K562 (cell line): ENCODE measurements around the gene HSF4. TPM values are rescaled to one million over a fixed set of nuclear protein-coding genes. Genes with fewer than 3 reads are reported as not detected.

ENCODE experiments used
- ATAC-seq: fragments of 200-7000 bp; cut with Tn5 transposase; 3 replicates; pipeline ENCODE4 v1.9.1; 2020; ENCODE audit warnings: moderate library complexity
- BruUV-seq: library from RNA; stranded (reverse); fragments of 400-500 nt; replicated peaks from 2 replicates; lab custom pipeline; 2021; lab: Mats Ljungman, UMichigan
- CTCF ChIA-PET: fragments of 300-600 bp; formaldehyde crosslinking; extraction: SDS; loops from one replicate; lab custom pipeline; 2021; ENCODE audit warnings: low intra/inter-chr PET ratio; lab: Yijun Ruan, JAX
- POLR2A ChIA-PET: fragments of 300-600, 350-650 bp; sonication (Branson Sonifier 250); formaldehyde crosslinking; extraction: SDS; loops from one replicate; lab custom pipeline; 2021; ENCODE audit warnings: antibody characterized with exemption, inconsistent platforms; lab: Yijun Ruan, JAX
- DNase-seq, 4 experiments: peaks; one replicate each; pipeline versions ENCODE4 v3.0.0 to v3.0.0-alpha.2; 2011 to 2018; ENCODE audit warnings: low spot score in 3 of 4, mixed read lengths in 3 of 4; ENCODE audit errors: extremely low read depth in 1 of 4
- FAIRE-seq: peaks from 2 replicates; lab custom pipeline; 2011; peaks lifted over from hg19 to GRCh38; lab: Jason Lieb, UNC
- H2AFZ ChIP-seq: 2 replicates; pipeline ENCODE4 v1.6.0; 2011; ENCODE audit warnings: low read depth, low read length, control low read depth, inconsistent platforms
- H3K27ac ChIP-seq: fragments of 200-600 bp; 3 replicates; pipeline ENCODE4 v1.8.0; 2011; ENCODE audit warnings: low read depth, mild to moderate bottlenecking, control low read depth, inconsistent platforms, low read length, moderate library complexity, mixed read lengths; ENCODE audit errors: extremely low read depth
- H3K27me3 ChIP-seq, 2 experiments: fragments of 300-600 bp in 1 of 2; 2 replicates in 1 of 2; 3 replicates in 1 of 2; pipeline versions ENCODE4 v1.6.0 to v1.8.0; 2011; ENCODE audit warnings: inconsistent platforms in 2 of 2, low read length in 2 of 2, mild to moderate bottlenecking in 1 of 2, mixed read lengths in 1 of 2, moderate library complexity in 1 of 2; ENCODE audit not compliant: control insufficient read depth in 2 of 2, insufficient read depth in 2 of 2
- H3K36me3 ChIP-seq: fragments of 300-600 bp; 3 replicates; pipeline ENCODE4 v1.8.0; 2011; ENCODE audit warnings: mild to moderate bottlenecking, low read length, inconsistent platforms; ENCODE audit not compliant: control insufficient read depth, insufficient read depth
- H3K4me1 ChIP-seq, 2 experiments: fragments of 200-600 bp in 1 of 2; replicated peaks in 1 of 2; 2 replicates in 1 of 2; 3 replicates in 1 of 2; pipeline versions ENCODE4 v1.5.1 to v1.8.0; 2011; ENCODE audit warnings: inconsistent platforms in 2 of 2, low read length in 2 of 2, mild to moderate bottlenecking in 1 of 2, mixed read lengths in 1 of 2, moderate library complexity in 1 of 2; ENCODE audit not compliant: control insufficient read depth in 2 of 2, insufficient read depth in 2 of 2
- H3K4me2 ChIP-seq: 2 replicates; pipeline ENCODE4 v1.6.1; 2011; ENCODE audit warnings: low read length, control low read depth, inconsistent platforms, mixed read lengths; ENCODE audit not compliant: insufficient read depth
- H3K4me3 ChIP-seq: fragments of 200-600 bp; sonication (generic), shearing (Covaris generic); 2 replicates; pipeline ENCODE4 v1.5.1; 2016; ENCODE audit warnings: control low read depth, inconsistent platforms
- H3K79me2 ChIP-seq: fragments of 200-600 bp; 3 replicates; pipeline ENCODE4 v1.8.0; 2011; ENCODE audit warnings: low read length, inconsistent platforms; ENCODE audit not compliant: control insufficient read depth, insufficient read depth
- H3K9ac ChIP-seq, 2 experiments: 2 replicates each; pipeline versions ENCODE4 v1.6.0 to v1.6.1; 2011; ENCODE audit warnings: low read depth in 2 of 2, low read length in 2 of 2, control low read depth in 1 of 2, inconsistent platforms in 1 of 2, mild to moderate bottlenecking in 1 of 2, mixed read lengths in 1 of 2; ENCODE audit not compliant: insufficient read depth in 1 of 2
- H3K9me1 ChIP-seq: one replicate; pipeline ENCODE4 v1.6.0; 2011; ENCODE audit warnings: inconsistent platforms, mild to moderate bottlenecking, low read length, moderate library complexity; ENCODE audit not compliant: control insufficient read depth, insufficient read depth
- H3K9me3 ChIP-seq: replicated peaks from 2 replicates; pipeline ENCODE4 v1.5.1; 2011; ENCODE audit warnings: low read depth, low read length, inconsistent platforms; ENCODE audit not compliant: control insufficient read depth, insufficient read depth
- H4K20me1 ChIP-seq: replicated peaks from 2 replicates; pipeline ENCODE4 v1.6.1; 2011; ENCODE audit warnings: low read length, inconsistent platforms, mixed read lengths; ENCODE audit not compliant: control insufficient read depth, insufficient read depth
- HMG20B ChIP-seq: fragments of 250-450 bp; sonication (Bioruptor Pico); IDR thresholded peaks from 2 replicates; pipeline ENCODE4 v1.5.0; 2021; ENCODE audit warnings: mild to moderate bottlenecking
- KAT7 ChIP-seq: sonication (generic); formaldehyde crosslinking; IDR thresholded peaks from 2 replicates; pipeline ENCODE4 v1.8.0; 2022; ENCODE audit warnings: missing genetic modification reagents, mild to moderate bottlenecking, borderline replicate concordance
- SNRNP70 ChIP-seq: fragments of 200-400 bp; formaldehyde crosslinking; optimal IDR thresholded peaks from 2 replicates; pipeline ENCODE3; 2017; ENCODE audit warnings: low read depth, low read length
- ZNF282 ChIP-seq: sonication (generic); formaldehyde crosslinking; IDR thresholded peaks from 2 replicates; pipeline ENCODE4 v1.8.1; 2023; ENCODE audit warnings: missing genetic modification reagents
- WGBS: fragments of 100-300 bp; shearing (Covaris generic); methylation state at CpG from one replicate; pipeline ENCODE4 v1.1.6; 2016; ENCODE audit warnings: low coverage, mixed read lengths; ENCODE audit not compliant: insufficient coverage; ENCODE audit errors: missing lambda C conversion rate; 5-methylcytosine and 5-hydroxymethylcytosine counted together
- in situ Hi-C: fragments of 300-500 bp; cut with MboI; formaldehyde crosslinking; loops from 4 replicates; pipeline ENCODE4 v1.15.0; 2018; ENCODE audit warnings: inconsistent platforms, mixed read lengths
- intact Hi-C: fragments of 100-400 bp; cut with micrococcal nuclease; formaldehyde crosslinking; loops from 2 replicates; pipeline ENCODE4 v1.14.2; 2022
- polyA plus RNA-seq, 8 experiments: library from polyadenylated mRNA; depleted of rRNA in 4 of 8; stranded (reverse) in 5 of 8; unstranded in 3 of 8; fragments of >200 nt; fragmentation: Nextera tagmentation in 2 of 8; fragmentation: Illumina TruSeq in 1 of 8; extraction: Ambion mirVana in 2 of 8; extraction: Trizol in 1 of 8; gene quantifications; 2 replicates each; pipeline versions ENCODE4 v1.2.1 to v1.2.3, GENCODE V29; 2011 to 2014; ENCODE audit warnings: inconsistent platforms in 1 of 8, missing spikeins in 1 of 8
- total RNA-seq, 7 experiments: library from RNA; depleted of rRNA in 6 of 7; stranded (reverse); fragments of >200 nt in 6 of 7; fragmentation: Illumina TruSeq in 2 of 7; extraction: Trizol in 2 of 7; gene quantifications; 2 replicates each; pipeline versions ENCODE4 v1.2.1 to v1.2.3, GENCODE V29; 2011 to 2021; ENCODE audit warnings: low replicate concordance in 1 of 7
- TF ChIP-seq, protein P1 (sequence below): fragments of 250-450 bp; sonication (Bioruptor Pico); IDR thresholded peaks from 2 replicates; pipeline ENCODE4 v1.4.0; 2020; ENCODE audit warnings: mild to moderate bottlenecking, moderate library complexity

HSF4 gene
- total and polyA plus RNA-seq, 9 of the 15 experiments (the other 6 are each of a cell fraction or from before 2014, with no cell fraction given) = 0.50 to 35.4 (median 8.8) TPM; not detected in 1

DNA sequence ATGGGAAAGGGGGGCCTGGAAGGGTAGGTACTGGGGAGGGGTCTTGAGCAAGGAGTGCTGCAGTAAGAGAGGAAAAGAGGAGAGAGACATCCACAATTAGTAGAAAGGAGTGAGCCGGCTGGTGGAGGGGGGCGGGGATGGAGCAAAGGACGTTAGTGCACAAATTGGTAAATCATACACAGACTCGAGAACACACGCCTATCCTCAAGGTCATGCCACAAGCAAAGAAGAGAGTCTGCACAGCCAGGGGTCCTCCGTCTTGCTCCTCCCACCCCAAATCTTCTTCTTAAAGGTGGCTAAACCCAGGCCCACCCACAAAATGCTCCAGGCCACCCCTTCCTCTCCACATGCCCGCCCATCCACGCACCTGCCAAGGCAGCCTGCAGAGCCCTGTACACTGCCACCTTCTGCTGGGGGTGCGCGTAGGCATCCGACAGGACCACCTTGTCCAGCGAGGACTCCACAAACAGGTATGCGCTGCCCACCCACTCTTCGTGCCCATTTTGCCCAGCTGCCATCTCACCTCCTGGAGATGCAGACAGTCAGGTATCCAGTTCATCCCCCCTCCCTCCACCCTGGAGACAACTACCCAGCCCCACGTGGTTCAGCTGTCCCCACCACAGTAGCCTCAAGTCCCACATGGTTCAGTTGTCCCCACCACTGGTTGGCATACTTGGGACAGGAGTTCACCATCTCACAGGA is 8.3 kb upstream of the HSF4 start:
- no peak for ATAC-seq
- Histone ChIP-seq H3K4me3 (no peak overlapping the region), H3K9ac (no peak overlapping the region), H4K20me1 (peaks cover 16% of the 10 kb centered on the region), H3K27me3 (no peaks in the 10 kb centered on the region), H3K4me1 (peaks cover 17 to 53% of the 10 kb centered on the region in 2 experiments), H3K79me2 (peaks cover 23% of the 10 kb centered on the region), H3K9me3 (no peaks in the 10 kb centered on the region), H3K9me1 (no peaks in the 10 kb centered on the region), H3K36me3 (no peaks in the 10 kb centered on the region; the same call in 2 of the 3 replicates), H2AFZ (no peak overlapping the region), H3K27ac (no peak overlapping the region), H3K4me2 (no peak overlapping the region)
- POLR2A ChIA-PET = interaction anchor here (1.2 kb wide), 1 partner anchor 15 kb away, joined by 3 read pairs; no protein-coding TSS in a partner anchor
- intact Hi-C loops = loop anchor here (5.0 kb wide), 1 partner anchor 179 kb away; no protein-coding TSS in a partner anchor
- DNase-seq = no peak
- FAIRE-seq = no peak
- no TSS peak for BruUV-seq
- in situ Hi-C loops = loop anchor here (5.0 to 25.0 kb wide), 2 partner anchors 139 to 194 kb away; partner anchors contain the start of gene CES3
- 70% methylated on average over 12 of the region's 15 CpGs for WGBS
- CTCF ChIA-PET = interaction anchor here (0.7 to 3.2 kb wide), 3 partner anchors 29 to 173 kb away, joined by 3 to 29 read pairs (median 3); no protein-coding TSS in a partner anchor
- TF ChIP-seq, protein P1, sequence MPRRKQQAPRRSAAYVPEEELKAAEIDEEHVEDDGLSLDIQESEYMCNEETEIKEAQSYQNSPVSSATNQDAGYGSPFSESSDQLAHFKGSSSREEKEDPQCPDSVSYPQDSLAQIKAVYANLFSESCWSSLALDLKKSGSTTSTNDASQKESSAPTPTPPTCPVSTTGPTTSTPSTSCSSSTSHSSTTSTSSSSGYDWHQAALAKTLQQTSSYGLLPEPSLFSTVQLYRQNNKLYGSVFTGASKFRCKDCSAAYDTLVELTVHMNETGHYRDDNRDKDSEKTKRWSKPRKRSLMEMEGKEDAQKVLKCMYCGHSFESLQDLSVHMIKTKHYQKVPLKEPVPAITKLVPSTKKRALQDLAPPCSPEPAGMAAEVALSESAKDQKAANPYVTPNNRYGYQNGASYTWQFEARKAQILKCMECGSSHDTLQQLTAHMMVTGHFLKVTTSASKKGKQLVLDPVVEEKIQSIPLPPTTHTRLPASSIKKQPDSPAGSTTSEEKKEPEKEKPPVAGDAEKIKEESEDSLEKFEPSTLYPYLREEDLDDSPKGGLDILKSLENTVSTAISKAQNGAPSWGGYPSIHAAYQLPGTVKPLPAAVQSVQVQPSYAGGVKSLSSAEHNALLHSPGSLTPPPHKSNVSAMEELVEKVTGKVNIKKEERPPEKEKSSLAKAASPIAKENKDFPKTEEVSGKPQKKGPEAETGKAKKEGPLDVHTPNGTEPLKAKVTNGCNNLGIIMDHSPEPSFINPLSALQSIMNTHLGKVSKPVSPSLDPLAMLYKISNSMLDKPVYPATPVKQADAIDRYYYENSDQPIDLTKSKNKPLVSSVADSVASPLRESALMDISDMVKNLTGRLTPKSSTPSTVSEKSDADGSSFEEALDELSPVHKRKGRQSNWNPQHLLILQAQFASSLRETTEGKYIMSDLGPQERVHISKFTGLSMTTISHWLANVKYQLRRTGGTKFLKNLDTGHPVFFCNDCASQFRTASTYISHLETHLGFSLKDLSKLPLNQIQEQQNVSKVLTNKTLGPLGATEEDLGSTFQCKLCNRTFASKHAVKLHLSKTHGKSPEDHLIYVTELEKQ (CRISPR knock-in tag) = no peak
- TF ChIP-seq ZNF282 (no peak), SNRNP70 (no peak), KAT7 (no peak), HMG20B (CRISPR knock-in tag) (no peak)
